ENCODE data around the gene SLC16A8.
A peak's percentile ranks its signal among the peaks of the same experiment; 100 is the strongest.

Gene SLC16A8

GRCh38 chr22:38069372-38070249 lies 14.4 kb downstream of the SLC16A8 start:
- H3K27me3 ChIP-seq (ENCODE audit: insufficient read depth, low read depth, severe bottlenecking) = no peaks in the 10 kb centered on the region
- peak; percentile 90 for TF ChIP-seq CTCF (IDR thresholded peaks at IDR 0.05; ENCODE audit: low read depth, low read length)
- peak overlapping the region; percentile 78 for H3K27ac ChIP-seq
- no peaks in the 10 kb centered on the region for H3K9me3 ChIP-seq (ENCODE audit: severe bottlenecking)
- H3K36me3 ChIP-seq = peaks cover 53% of the 10 kb centered on the region
- H3K4me3 ChIP-seq (ENCODE audit: low read depth, low read length) = no peak overlapping the region
- peak; percentile 95 for DNase-seq

GRCh38 chr22:38068641-38069371 lies 15.2 kb downstream of the SLC16A8 start:
- no peaks in the 10 kb centered on the region for H3K9me3 ChIP-seq (ENCODE audit: severe bottlenecking)
- DNase-seq = no peak

GRCh38 chr22:38067761-38068360 lies 16.1 kb downstream of the SLC16A8 start:
- TF ChIP-seq CTCF (IDR thresholded peaks at IDR 0.05; ENCODE audit: low read depth, low read length) = no peak
- no peaks in the 10 kb centered on the region for H3K9me3 ChIP-seq (ENCODE audit: severe bottlenecking)
- H3K4me3 ChIP-seq (ENCODE audit: low read depth, low read length) = no peak overlapping the region
- no peak for DNase-seq
- H3K27me3 ChIP-seq (ENCODE audit: insufficient read depth, low read depth, severe bottlenecking) = no peaks in the 10 kb centered on the region
- no peak overlapping the region for H3K27ac ChIP-seq
- peaks cover 50% of the 10 kb centered on the region for H3K36me3 ChIP-seq

More at GRCh38 chr22:38068641-38069371, 15.2 kb downstream of the SLC16A8 start:
- Histone ChIP-seq H3K36me3 (peaks cover 52% of the 10 kb centered on the region), H3K27me3 (ENCODE audit: insufficient read depth, low read depth, severe bottlenecking) (no peaks in the 10 kb centered on the region), H3K27ac (peak overlapping the region; percentile 78), H3K4me3 (ENCODE audit: low read depth, low read length) (no peak overlapping the region)
- TF ChIP-seq CTCF (IDR thresholded peaks at IDR 0.05; ENCODE audit: low read depth, low read length) = no peak

DNA sequence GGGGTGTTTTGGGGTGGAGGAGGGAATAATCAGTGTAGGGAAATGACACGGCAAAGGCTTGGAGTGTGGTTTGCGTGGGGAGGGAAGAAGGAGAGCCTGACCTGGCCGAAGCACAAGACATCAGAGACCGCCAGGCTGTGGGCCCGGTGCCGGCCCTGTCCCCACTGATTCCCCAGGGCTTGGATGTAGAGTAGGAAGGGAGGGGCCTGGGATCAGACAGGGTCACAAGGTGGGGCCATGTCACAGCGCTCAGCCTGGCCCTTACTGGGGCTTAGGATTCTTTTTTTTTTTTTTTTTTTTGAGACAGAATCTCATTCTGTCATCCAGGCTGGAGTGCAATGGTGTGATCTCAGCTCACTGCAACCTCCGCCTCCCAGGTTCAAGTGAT lies 17.0 kb downstream of the SLC16A8 start:
- DNase-seq = peak; percentile 53
- Histone ChIP-seq H3K27ac (peak overlapping the region; percentile 60), H3K9me3 (ENCODE audit: severe bottlenecking) (no peaks in the 10 kb centered on the region), H3K27me3 (ENCODE audit: insufficient read depth, low read depth, severe bottlenecking) (no peaks in the 10 kb centered on the region), H3K36me3 (peaks cover 45% of the 10 kb centered on the region), H3K4me3 (ENCODE audit: low read depth, low read length) (no peak overlapping the region)
- TF ChIP-seq CTCF (IDR thresholded peaks at IDR 0.05; ENCODE audit: low read depth, low read length) = no peak

DNA sequence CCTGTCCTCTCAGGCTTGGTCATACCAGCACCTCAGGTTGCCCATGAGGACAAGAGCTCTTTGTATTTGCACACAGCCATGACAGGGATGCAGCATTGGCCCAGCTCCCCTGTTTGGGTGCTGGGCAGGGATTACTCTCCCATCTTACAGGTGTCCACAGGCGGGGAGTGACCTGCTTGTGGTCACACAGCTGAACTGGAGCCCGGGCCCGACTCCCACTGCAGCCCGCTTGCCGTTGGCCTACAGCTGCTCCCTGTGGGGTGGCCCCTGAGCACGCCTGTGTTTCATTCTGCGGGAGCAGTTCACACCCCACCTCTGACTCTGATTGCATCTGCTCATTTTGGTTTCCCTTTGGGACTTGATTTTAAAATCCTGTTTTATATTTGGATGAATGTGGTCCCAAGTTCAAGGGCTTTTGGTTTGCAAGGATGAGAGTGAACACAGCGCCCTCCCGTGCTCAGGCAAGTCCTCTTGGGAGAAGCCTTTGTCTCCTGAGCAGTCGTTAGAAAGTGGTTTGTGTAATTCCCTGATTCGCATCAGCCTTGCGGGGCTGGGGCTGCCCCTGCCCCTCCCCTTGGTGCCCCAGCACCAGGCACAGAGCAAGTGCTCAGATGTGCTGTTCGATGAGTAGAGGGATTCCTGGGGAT lies 17.5 kb downstream of the SLC16A8 start:
- Histone ChIP-seq H3K27me3 (ENCODE audit: insufficient read depth, low read depth, severe bottlenecking) (no peaks in the 10 kb centered on the region), H3K9me3 (ENCODE audit: severe bottlenecking) (no peaks in the 10 kb centered on the region), H3K36me3 (peaks cover 43% of the 10 kb centered on the region)

More for the DNA sequence above, 17.5 kb downstream of the SLC16A8 start:
- Histone ChIP-seq H3K4me3 (ENCODE audit: low read depth, low read length) (no peak overlapping the region), H3K27ac (peak overlapping the region; percentile 60)
- DNase-seq = no peak
- TF ChIP-seq CTCF (IDR thresholded peaks at IDR 0.05; ENCODE audit: low read depth, low read length) = peak; percentile 40; the same call in 1 of the 2 replicates
